ENCODE results near the gene RABGAP1L. TPM values are rescaled to one million over a fixed set of nuclear protein-coding genes. Genes with fewer than 3 reads are reported as not detected.

The RABGAP1L gene
- total and polyA plus RNA-seq, 2 of the 8 experiments (the other 6 are each of a cell fraction or from before 2014, with no cell fraction given), result 33.3 to 156 TPM

DNA sequence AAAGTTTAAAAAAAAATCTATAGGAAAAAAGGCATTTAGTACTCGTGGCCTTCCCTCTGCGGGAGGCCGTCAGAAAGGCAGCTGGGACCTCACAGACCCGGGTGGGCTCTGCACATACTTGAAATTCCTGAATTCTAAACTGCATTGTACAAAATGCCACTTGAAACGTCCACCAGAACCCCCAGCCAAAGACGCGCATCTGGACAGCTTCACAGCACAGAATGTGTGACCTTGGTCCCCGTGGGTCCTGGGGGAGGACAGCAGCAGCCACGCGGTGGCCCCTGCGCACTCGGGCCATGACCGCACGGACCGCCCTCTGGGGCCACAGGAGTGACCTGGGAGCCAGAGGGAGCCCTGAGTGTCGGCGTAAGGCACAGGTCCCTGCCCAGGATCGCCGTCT, 884.5 kb downstream of the RABGAP1L start:
- WGBS, 2 experiments (ENCODE audit: extremely low coverage in 1 of 2, insufficient coverage in 1 of 2, insufficient read length in 1 of 2, insufficient replicate concordance in 2 of 2, low coverage in 1 of 2, low lambda C conversion rate in 2 of 2, missing lambda C conversion rate in 1 of 2), result 88% methylated on average over 18 of the region's 19 CpGs; no CpG with 5 or more reads in 1 of the 2 experiments
- no peaks in the 10 kb centered on the region for H3K23me2 ChIP-seq (ENCODE audit: low read depth, low read length)
- no peak overlapping the region for H2BK120ac ChIP-seq (replicated peaks; ENCODE audit: low read depth, low read length)
- TF ChIP-seq TEAD4 (IDR thresholded peaks at IDR 0.05; ENCODE audit: low read depth, low read length) (peak; percentile 87), SIRT6 (IDR thresholded peaks at IDR 0.05; ENCODE audit: low read length) (no peak), GTF2F1 (IDR thresholded peaks at IDR 0.05; ENCODE audit: borderline replicate concordance, low read depth, low read length) (no peak), RBBP5 (IDR thresholded peaks at IDR 0.05; ENCODE audit: borderline replicate concordance, low read depth, low read length) (no peak), RNF2 (IDR thresholded peaks at IDR 0.05; ENCODE audit: borderline replicate concordance, low read depth, low read length, missing control alignments, poor library complexity, severe bottlenecking) (no peak), BRCA1 (IDR thresholded peaks at IDR 0.05; ENCODE audit: low read depth, low read length) (no peak), CTBP2 (IDR thresholded peaks at IDR 0.05; ENCODE audit: borderline replicate concordance, insufficient read depth, insufficient read length, low read length) (no peak)
- TF ChIP-seq, protein P1, sequence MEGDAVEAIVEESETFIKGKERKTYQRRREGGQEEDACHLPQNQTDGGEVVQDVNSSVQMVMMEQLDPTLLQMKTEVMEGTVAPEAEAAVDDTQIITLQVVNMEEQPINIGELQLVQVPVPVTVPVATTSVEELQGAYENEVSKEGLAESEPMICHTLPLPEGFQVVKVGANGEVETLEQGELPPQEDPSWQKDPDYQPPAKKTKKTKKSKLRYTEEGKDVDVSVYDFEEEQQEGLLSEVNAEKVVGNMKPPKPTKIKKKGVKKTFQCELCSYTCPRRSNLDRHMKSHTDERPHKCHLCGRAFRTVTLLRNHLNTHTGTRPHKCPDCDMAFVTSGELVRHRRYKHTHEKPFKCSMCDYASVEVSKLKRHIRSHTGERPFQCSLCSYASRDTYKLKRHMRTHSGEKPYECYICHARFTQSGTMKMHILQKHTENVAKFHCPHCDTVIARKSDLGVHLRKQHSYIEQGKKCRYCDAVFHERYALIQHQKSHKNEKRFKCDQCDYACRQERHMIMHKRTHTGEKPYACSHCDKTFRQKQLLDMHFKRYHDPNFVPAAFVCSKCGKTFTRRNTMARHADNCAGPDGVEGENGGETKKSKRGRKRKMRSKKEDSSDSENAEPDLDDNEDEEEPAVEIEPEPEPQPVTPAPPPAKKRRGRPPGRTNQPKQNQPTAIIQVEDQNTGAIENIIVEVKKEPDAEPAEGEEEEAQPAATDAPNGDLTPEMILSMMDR (IDR thresholded peaks at IDR 0.05; ENCODE audit: control extremely low read depth in 1 of 3, insufficient read depth in 1 of 3, low read depth in 1 of 3, low read length in 3 of 3), result no peak
- no peak overlapping the region for H3K4me3 ChIP-seq (ENCODE audit: extremely low read depth in 1 of 4, insufficient read depth in 2 of 4, low read depth in 3 of 4, low read length in 4 of 4)
- POLR2A ChIA-PET (ENCODE audit: partially characterized antibody), result interaction anchor here (0.7 kb wide), 1 partner anchor 68 kb away, joined by 3 read pairs; no protein-coding TSS in a partner anchor
- H3K56ac ChIP-seq (replicated peaks; ENCODE audit: insufficient read length, low read depth, low read length), result no peak overlapping the region
- H3K9ac ChIP-seq (replicated peaks in 1 of 4; ENCODE audit: extremely low read depth in 1 of 4, low read depth in 3 of 4, low read length in 3 of 4), result no peak overlapping the region
- no peaks in the 10 kb centered on the region for H3K79me1 ChIP-seq (ENCODE audit: low read depth, low read length)
- H3K18ac ChIP-seq (ENCODE audit: extremely low read depth, low read length), result peak overlapping the region; percentile 32; the same call in 1 of the 2 replicates
- FAIRE-seq (no peak), DNase-seq (ENCODE audit: low read depth in 1 of 2, low spot score in 2 of 2) (no peak)
- H2BK20ac ChIP-seq (ENCODE audit: low read length), result peak overlapping the region; percentile 18; the same call in 1 of the 2 replicates
- no peak overlapping the region for H2AK5ac ChIP-seq (ENCODE audit: low read depth, low read length)
- no peak overlapping the region for H3K4ac ChIP-seq (replicated peaks; ENCODE audit: insufficient read length, low read depth, low read length)
- H2AFZ ChIP-seq (ENCODE audit: low read length), result peak overlapping the region; percentile 64
- H3K23ac ChIP-seq (ENCODE audit: insufficient read length), result no peak overlapping the region
- H3K14ac ChIP-seq (ENCODE audit: insufficient read length), result no peak overlapping the region
- no peaks in the 10 kb centered on the region for H3K36me3 ChIP-seq (ENCODE audit: control insufficient read depth in 2 of 4, insufficient read depth in 4 of 4, low read length in 3 of 4)
- H3K27me3 ChIP-seq (replicated peaks in 1 of 4; ENCODE audit: control insufficient read depth in 3 of 4, extremely low read depth in 1 of 4, insufficient read depth in 3 of 4, low read length in 3 of 4), result no peaks in the 10 kb centered on the region
- H3K9me3 ChIP-seq (ENCODE audit: insufficient read depth in 2 of 2, low read depth in 1 of 2, low read length in 1 of 2), result no peaks in the 10 kb centered on the region; a peak in 1 of 4 replicates
- H2BK15ac ChIP-seq (ENCODE audit: low read length), result 0 out of 2 replicates have a peak overlapping the region, but pooled peaks have one; percentile 88
- CTCF ChIA-PET (ENCODE audit: partially characterized antibody), result interaction anchor here (0.7 to 1.3 kb wide), 2 partner anchors 8 to 433 kb away, joined by 3 read pairs; no protein-coding TSS in a partner anchor
- H4K91ac ChIP-seq (replicated peaks; ENCODE audit: insufficient read length, low read length), result no peak overlapping the region
- no peaks in the 10 kb centered on the region for H4K20me1 ChIP-seq (replicated peaks in 1 of 2; ENCODE audit: control insufficient read depth in 1 of 2, insufficient read depth in 2 of 2, low read length in 2 of 2)
- H3K27ac ChIP-seq (ENCODE audit: low read depth, low read length), result no peak overlapping the region
- no peak overlapping the region for H4K5ac ChIP-seq (ENCODE audit: insufficient read length, low read depth, low read length)
- no peak overlapping the region for H2BK5ac ChIP-seq (ENCODE audit: low read depth, low read length)
- no peaks in the 10 kb centered on the region for H3K79me2 ChIP-seq (ENCODE audit: control insufficient read depth in 1 of 2, insufficient read depth in 2 of 2, low read length in 2 of 2)
- no peak overlapping the region for H2BK12ac ChIP-seq (ENCODE audit: low read depth, low read length)
- peaks cover 0 to 5% (median 2%) of the 10 kb centered on the region in 4 experiments; a peak in 1 of 7 replicates for H3K4me1 ChIP-seq (replicated peaks in 1 of 4; ENCODE audit: control insufficient read depth in 3 of 4, insufficient read depth in 4 of 4, low read length in 3 of 4)
- H4K8ac ChIP-seq (ENCODE audit: extremely low read depth, insufficient read depth, low read length), result peak overlapping the region; percentile 85; the same call in 1 of the 2 replicates
- H3K4me2 ChIP-seq (ENCODE audit: insufficient read depth in 1 of 2, low read depth in 2 of 2, low read length in 2 of 2), result no peak overlapping the region

Measured in H1 (cell line).